GM12891 (cell line): ENCODE data around the gene DDIT3.

Experiments
- DNase-seq: peaks from one replicate; pipeline ENCODE4 v3.0.0; 2011; ENCODE audit warnings: low spot score; ENCODE audit not compliant: insufficient read length
- FAIRE-seq: peaks from 2 replicates; lab custom pipeline; 2011; peaks lifted over from hg19 to GRCh38; lab: Jason Lieb, UNC
- PAX5 ChIP-seq: IDR thresholded peaks from 2 replicates; pipeline ENCODE4 v1.6.1; 2011; ENCODE audit warnings: low read length, moderate library complexity, mild to moderate bottlenecking; ENCODE audit not compliant: insufficient read depth, severe bottlenecking
- POLR2A ChIP-seq: IDR thresholded peaks from 2 replicates; pipeline ENCODE4 v1.6.1; 2011; ENCODE audit warnings: low read depth, low read length, control low read depth
- POLR2AphosphoS5 ChIP-seq: IDR thresholded peaks from 2 replicates; pipeline ENCODE4 v1.6.1; 2011; ENCODE audit warnings: low read depth, low read length, control low read depth
- POU2F2 ChIP-seq: IDR thresholded peaks from 2 replicates; pipeline ENCODE4 v1.6.1; 2011; ENCODE audit warnings: low read depth, mild to moderate bottlenecking, control low read depth, low read length, moderate library complexity
- SPI1 ChIP-seq: IDR thresholded peaks from 2 replicates; pipeline ENCODE4 v1.6.1; 2011; ENCODE audit warnings: low read depth, low read length, control low read depth
- TAF1 ChIP-seq: IDR thresholded peaks from 2 replicates; pipeline ENCODE4 v1.6.1; 2011; ENCODE audit warnings: low read depth, low read length, control low read depth

DDIT3 gene

DNA sequence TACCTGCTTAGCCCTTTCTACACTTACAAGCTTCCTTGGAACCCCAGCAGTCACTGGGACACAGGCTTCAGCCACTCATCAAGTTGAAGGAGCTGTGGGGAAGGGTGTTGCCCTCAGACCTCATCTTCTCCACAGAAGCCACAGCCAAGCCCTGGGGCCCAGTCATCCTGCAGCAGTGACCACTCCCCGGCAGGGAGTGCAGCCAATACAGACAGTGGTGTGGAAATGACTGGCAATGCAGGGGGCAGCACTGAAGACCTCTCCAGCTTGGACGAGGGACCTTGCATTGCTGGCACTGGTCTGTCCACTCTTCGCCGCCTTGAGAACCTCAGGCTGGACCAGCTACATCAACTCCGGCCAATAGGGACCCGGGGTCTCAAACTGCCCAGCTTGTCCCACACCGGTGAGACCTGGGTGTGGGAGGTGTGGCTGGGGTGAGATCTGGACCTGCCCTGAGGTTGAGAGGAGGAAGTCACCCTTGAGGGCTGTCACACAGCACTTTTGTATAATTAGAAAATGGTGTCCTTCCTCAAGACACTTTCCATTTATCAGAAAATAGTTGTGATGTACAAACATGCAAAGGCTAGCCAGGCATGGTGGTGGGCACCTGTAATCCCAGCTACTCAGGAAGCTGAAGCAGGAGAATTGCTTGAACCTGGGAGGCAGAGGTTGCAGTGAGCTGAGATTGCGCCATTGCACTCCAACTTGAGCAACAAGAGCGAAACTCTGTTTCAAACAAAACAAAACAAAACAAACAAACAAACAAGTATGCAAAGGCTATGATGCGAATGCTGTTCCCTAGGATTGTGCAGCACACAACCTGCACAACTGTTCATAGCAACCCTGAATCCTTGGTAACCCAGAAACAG lies 50.8 kb downstream of the DDIT3 start:
- FAIRE-seq (no peak), DNase-seq (no peak)

GRCh38 chr12:57467915-57468314 lies 52.4 kb downstream of the DDIT3 start:
- no peak for FAIRE-seq

More for the DNA sequence above, 50.8 kb downstream of the DDIT3 start:
- TF ChIP-seq POLR2A (no peak), TAF1 (no peak), PAX5 (no peak), POU2F2 (no peak), SPI1 (no peak), POLR2AphosphoS5 (no peak)

DNA sequence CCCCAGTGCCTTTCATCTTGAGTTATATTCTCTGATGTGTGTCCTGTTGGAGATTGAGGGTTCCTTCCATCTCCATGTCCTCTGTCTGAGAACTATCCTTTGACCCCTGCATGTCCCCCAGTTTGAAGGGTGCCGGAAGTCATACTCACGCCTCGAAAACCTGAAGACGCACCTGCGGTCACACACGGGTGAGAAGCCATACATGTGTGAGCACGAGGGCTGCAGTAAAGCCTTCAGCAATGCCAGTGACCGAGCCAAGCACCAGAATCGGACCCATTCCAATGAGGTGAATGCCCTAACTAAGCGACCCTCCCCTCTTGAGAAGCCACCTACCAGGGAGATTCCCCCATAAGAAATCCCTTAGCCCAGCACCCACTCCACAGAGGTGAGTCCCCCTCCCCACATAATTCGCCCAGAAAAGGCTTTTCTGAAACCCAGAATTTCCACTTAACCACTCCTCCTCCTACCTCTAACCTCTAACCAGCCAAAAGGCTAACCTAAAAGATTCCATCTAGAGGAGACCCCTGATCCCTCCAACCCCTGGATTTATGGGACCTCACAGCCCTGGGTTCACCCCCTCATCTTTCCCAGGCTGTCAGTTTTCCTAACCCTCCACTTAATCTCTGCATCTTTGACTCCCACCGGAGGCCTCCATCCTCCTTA lies 53.0 kb downstream of the DDIT3 start:
- FAIRE-seq (no peak), DNase-seq (no peak)
- TF ChIP-seq TAF1: no peak
- TF ChIP-seq POLR2A: no peak

More at GRCh38 chr12:57467915-57468314, 52.4 kb downstream of the DDIT3 start:
- TF ChIP-seq POLR2AphosphoS5 (no peak), SPI1 (no peak), PAX5 (no peak), TAF1 (no peak), POU2F2 (no peak), POLR2A (no peak)
- no peak for DNase-seq
